HG03103 (cell line): Measurements from ENCODE around the gene TTC7B.

ENCODE experiments used
- ATAC-seq: cut with Tn5 transposase; IDR thresholded peaks from one replicate; pipeline ENCODE4 v1.9.1; 2021; ENCODE audit warnings: low read depth; ENCODE audit not compliant: unreplicated experiment

Gene TTC7B

GRCh38 chr14:90743425-90743824, 72.8 kb downstream of the TTC7B start:
- ATAC-seq: no peak

GRCh38 chr14:90742729-90743128, 73.5 kb downstream of the TTC7B start:
- no peak for ATAC-seq

GRCh38 chr14:90742252-90742651, 74.0 kb downstream of the TTC7B start:
- ATAC-seq: no peak

- ATAC-seq: no peak
Measured at GRCh38 chr14:90741682-90741946, 74.6 kb downstream of the TTC7B start.

GRCh38 chr14:90740946-90741681, 75.1 kb downstream of the TTC7B start:
- ATAC-seq: no peak

- ATAC-seq: no peak
Measured at GRCh38 chr14:90740081-90740480, 76.1 kb downstream of the TTC7B start.

GRCh38 chr14:90739318-90740068, 76.7 kb downstream of the TTC7B start:
- no peak for ATAC-seq

GRCh38 chr14:90733139-90733808, 83.0 kb downstream of the TTC7B start:
- no peak for ATAC-seq

GRCh38 chr14:90732718-90733117, 83.5 kb downstream of the TTC7B start:
- ATAC-seq: no peak

- no peak for ATAC-seq
Measured at GRCh38 chr14:90732139-90732538, 84.1 kb downstream of the TTC7B start.

GRCh38 chr14:90731487-90731886, 84.7 kb downstream of the TTC7B start:
- no peak for ATAC-seq

GRCh38 chr14:90730206-90730766, 85.9 kb downstream of the TTC7B start:
- no peak for ATAC-seq

GRCh38 chr14:90728951-90729350, 87.3 kb downstream of the TTC7B start:
- no peak for ATAC-seq

GRCh38 chr14:90727082-90727481, 89.1 kb downstream of the TTC7B start:
- ATAC-seq: no peak

GRCh38 chr14:90726656-90727055, 89.6 kb downstream of the TTC7B start:
- ATAC-seq: no peak

- no peak for ATAC-seq
Measured at GRCh38 chr14:90724866-90725265, 91.4 kb downstream of the TTC7B start.

GRCh38 chr14:90722590-90722989, 93.6 kb downstream of the TTC7B start:
- no peak for ATAC-seq

GRCh38 chr14:90721619-90722305, 94.5 kb downstream of the TTC7B start:
- ATAC-seq: no peak

- no peak for ATAC-seq
Measured at GRCh38 chr14:90720832-90721231, 95.4 kb downstream of the TTC7B start.

- ATAC-seq: no peak
Measured at GRCh38 chr14:90720336-90720735, 95.9 kb downstream of the TTC7B start.

- ATAC-seq: no peak
Measured at GRCh38 chr14:90717916-90718315, 98.3 kb downstream of the TTC7B start.
